Mucosa of descending colon (tissue), 3 donors: Measurements from ENCODE around the gene RRAS2. TPM values are rescaled to one million over a fixed set of nuclear protein-coding genes. Genes with fewer than 3 reads are reported as not detected.
"Not testable (repeated sequence)": the region's sequence is repeated elsewhere in the genome, so short reads cannot be mapped to it uniquely, and the experiment has no call there.

Experiments
- ATAC-seq: fragments of 200-7000 bp; cut with Tn5 transposase; one replicate; pipeline ENCODE4 v1.9.1; 2020; ENCODE audit warnings: mild to moderate bottlenecking, moderate library complexity
- DNase-seq, 3 donors: peaks; one replicate each; pipeline ENCODE4 v3.0.0-alpha.2; 2020
- H3K36me3 ChIP-seq: fragments of 200-600 bp; one replicate; pipeline ENCODE4 v1.8.0; 2021; ENCODE audit warnings: low read depth, mild to moderate bottlenecking
- H3K4me1 ChIP-seq: fragments of 200-600 bp; one replicate; pipeline ENCODE4 v1.8.0; 2021; ENCODE audit warnings: low read depth, mild to moderate bottlenecking
- H3K4me3 ChIP-seq: fragments of 200-600 bp; one replicate; pipeline ENCODE4 v1.8.0; 2021; ENCODE audit warnings: mild to moderate bottlenecking
- H3K9me3 ChIP-seq: fragments of 200-600 bp; one replicate; pipeline ENCODE4 v1.8.0; 2021; ENCODE audit warnings: mild to moderate bottlenecking
- CTCF ChIP-seq: fragments of 200-600 bp; IDR thresholded peaks from one replicate; pipeline ENCODE4 v1.8.0; 2022; ENCODE audit warnings: antibody characterized with exemption, mild to moderate bottlenecking
- intact Hi-C, 2 donors: fragments of 100-400 bp; cut with DNase I in 1 of 2; cut with micrococcal nuclease in 1 of 2; formaldehyde crosslinking; loops; one replicate each; pipeline versions ENCODE4 v1.11.0 to v1.11.1; 2022; cut with DNase I, micrococcal nuclease
- total RNA-seq, 3 donors: library from RNA; stranded (reverse); fragmentation: NEBNext Ultra II Directional in 2 of 3; extraction: Animal tissue kit (Norgen Biotek cat#: 25700) in 2 of 3; gene quantifications; one replicate each; pipeline versions ENCODE4 v1.2.1 to v1.2.4, GENCODE V29; 2021 to 2023
- donor health status: DM: no; HTN: no; CAD: no; lungs with moderate emphysema.
- donor health status: DM: no; HTN: no; CAD: no.
- donor health status: DM: no; HTN: yes; CAD: no.

The RRAS2 gene
- total RNA-seq, 3 donors from 2014 or later = 23.5 to 43.3 (median 27.6) TPM

DNA sequence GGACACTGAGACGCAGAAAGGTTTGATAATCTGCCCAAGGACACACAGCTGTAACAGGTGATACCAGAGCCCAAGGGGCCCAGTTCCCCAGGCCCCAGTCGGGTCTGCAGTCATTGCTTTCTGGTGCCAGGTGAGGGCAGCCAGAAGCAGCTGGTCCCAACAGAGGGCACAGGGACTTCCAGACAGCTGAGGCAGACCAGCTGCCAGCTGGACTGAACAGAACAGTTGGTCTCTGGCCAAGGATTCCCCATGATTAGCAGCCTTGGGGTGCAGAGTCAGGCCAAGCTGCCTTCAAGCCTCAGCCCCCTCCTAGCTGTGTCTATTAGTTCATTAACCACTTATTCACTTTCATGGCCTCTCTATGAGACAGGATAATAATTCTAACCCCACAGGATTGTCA is 105.6 kb downstream of the RRAS2 start:
- no peaks in the 10 kb centered on the region for H3K36me3 ChIP-seq
- TF ChIP-seq CTCF = no peak
- ATAC-seq (no peak), DNase-seq (no peak)
- H3K4me1 ChIP-seq = peaks cover 7% of the 10 kb centered on the region
- H3K9me3 ChIP-seq = no peaks in the 10 kb centered on the region
- H3K4me3 ChIP-seq = no peak overlapping the region
- intact Hi-C loops = no loop called here

- H3K9me3 ChIP-seq = not testable (repeated sequence)
Measured at GRCh38 chr11:14252501-14252900, 106.5 kb downstream of the RRAS2 start.

DNA sequence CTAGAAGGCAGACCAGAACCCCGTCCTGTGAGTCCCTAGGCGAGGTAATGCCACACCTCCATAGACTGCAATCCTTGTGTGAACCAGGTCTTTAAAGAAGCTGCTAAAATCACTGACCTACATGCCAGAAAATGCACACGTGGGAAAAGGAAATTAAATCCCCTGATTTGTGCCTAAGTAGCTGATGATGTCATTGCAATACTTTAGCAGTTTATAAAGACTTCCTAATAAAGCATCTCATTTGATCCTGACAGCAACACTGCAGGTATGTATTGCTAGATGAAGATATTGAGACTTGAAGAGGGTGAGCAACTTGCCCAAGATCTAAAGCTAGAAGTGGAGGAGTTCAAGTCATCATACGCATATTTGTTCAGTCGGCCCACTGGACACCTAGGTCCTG is 107.2 kb downstream of the RRAS2 start:
- peaks cover 7% of the 10 kb centered on the region for H3K4me1 ChIP-seq
- no peak for TF ChIP-seq CTCF
- H3K9me3 ChIP-seq = no peaks in the 10 kb centered on the region
- H3K36me3 ChIP-seq = no peaks in the 10 kb centered on the region
- no peak for ATAC-seq
- intact Hi-C loops = no loop called here
- DNase-seq = no peak
- H3K4me3 ChIP-seq = no peak overlapping the region

More at GRCh38 chr11:14252501-14252900, 106.5 kb downstream of the RRAS2 start:
- DNase-seq, ATAC-seq, H3K4me1 ChIP-seq, intact Hi-C loops, H3K36me3 ChIP-seq, H3K4me3 ChIP-seq: not testable (repeated sequence)

DNA sequence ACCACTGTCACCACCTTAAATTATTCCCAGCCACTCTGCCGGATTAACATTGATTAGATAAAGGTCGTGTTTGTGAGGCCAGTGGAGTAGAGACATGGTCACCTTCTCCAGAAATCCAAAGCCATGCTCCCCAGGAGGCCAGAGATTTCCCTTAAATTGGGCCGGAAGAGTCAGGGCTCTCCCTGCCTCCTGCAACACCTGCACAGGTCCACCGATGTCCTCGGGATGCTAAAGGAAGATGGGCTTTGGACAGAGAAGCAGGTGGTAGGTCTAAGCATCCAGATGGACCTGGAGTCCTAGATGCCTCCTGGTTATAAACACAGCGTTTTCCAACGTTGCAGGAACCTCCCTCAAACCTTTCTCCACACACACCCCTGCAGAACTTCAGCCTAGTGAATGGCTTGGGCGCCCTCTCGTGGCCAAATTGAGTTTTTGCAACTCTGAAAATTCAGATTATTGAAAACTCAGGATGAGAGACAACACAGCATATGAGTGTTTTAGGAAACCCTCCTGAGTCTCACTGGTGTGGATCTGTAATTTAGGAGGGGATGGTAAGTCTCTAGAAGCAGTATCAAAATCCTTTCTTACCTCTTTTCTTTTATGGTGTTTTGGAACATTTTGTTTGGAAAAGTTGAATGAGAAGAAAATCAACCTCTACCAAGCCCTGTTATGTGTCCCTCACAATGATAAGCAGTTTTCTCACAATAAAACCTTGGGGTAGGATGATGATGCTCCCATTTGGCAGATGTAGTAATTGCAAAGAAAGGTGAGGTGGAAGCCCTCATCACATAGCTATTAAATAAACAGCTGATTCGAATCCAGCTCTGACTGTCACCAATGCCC is 109.6 kb downstream of the RRAS2 start:
- TF ChIP-seq CTCF = peak; percentile 80
- DNase-seq (peak in 2 of 3 donors; percentile 41 to 75), ATAC-seq (peak; percentile 81)
- Histone ChIP-seq H3K4me1 (peaks cover 7% of the 10 kb centered on the region), H3K4me3 (no peak overlapping the region), H3K36me3 (no peaks in the 10 kb centered on the region), H3K9me3 (no peaks in the 10 kb centered on the region)
- intact Hi-C loops = loop anchor here (2.0 to 10.0 kb wide), 3 partner anchors 292 to 465 kb away; no protein-coding TSS in a partner anchor

- intact Hi-C loops = loop anchor here (2.0 to 10.0 kb wide), 3 partner anchors 291 to 464 kb away; no protein-coding TSS in a partner anchor
- Histone ChIP-seq H3K9me3 (no peaks in the 10 kb centered on the region), H3K36me3 (no peaks in the 10 kb centered on the region), H3K4me1 (peaks cover 7% of the 10 kb centered on the region), H3K4me3 (no peak overlapping the region)
- DNase-seq (no peak), ATAC-seq (no peak)
- no peak for TF ChIP-seq CTCF
Measured at GRCh38 chr11:14248580-14248981, 110.4 kb downstream of the RRAS2 start.

DNA sequence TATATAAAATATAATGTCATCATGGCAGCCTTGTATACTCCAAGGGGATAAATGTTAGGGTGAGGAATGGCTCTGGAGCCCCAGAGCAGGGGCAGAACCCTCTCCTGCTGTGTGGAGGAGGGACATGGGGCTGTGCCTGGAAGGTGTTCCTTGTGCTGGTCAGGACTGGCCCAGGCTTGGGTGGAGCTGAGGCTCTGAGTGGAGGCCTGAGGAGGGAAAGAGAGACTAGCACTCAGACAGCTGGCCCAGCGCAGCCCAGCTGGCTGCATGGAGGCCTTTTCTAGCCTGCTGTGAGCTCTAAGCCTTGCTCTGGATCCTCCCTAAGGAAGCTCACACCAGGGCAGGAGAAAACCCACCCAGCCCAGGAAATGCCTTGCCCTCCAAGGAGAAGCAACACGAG is 113.5 kb downstream of the RRAS2 start:
- DNase-seq = no peak
- H3K36me3 ChIP-seq = no peaks in the 10 kb centered on the region
- no peak overlapping the region for H3K4me3 ChIP-seq
- H3K9me3 ChIP-seq = no peaks in the 10 kb centered on the region
- intact Hi-C loops = loop anchor here (5.0 to 10.0 kb wide), 2 partner anchors 288 to 461 kb away; no protein-coding TSS in a partner anchor
- no peak for TF ChIP-seq CTCF
- no peak for ATAC-seq
- H3K4me1 ChIP-seq = peaks cover 7% of the 10 kb centered on the region
